Measurements from ENCODE around the gene MTA3.

DNA sequence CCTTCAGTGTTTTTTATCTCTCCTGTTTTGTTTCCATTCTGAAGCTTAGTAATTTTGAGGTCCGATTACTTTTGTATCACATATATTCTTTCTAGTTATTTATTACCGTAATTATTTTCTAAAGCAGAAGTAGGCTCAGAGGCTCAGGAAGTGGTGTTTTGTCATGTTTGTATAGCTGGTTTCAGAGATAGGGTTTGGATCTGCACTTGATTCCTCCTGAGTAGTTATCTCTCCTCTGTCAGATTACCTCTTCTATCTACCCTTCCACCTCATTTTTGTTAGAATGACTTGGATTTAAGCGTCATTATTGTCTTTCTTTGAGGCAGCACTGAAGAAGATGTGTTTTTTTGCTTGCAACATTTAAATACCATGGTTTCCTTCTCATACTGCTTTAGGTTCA, 95.4 kb downstream of the MTA3 start:
- TF ChIP-seq, protein P1, sequence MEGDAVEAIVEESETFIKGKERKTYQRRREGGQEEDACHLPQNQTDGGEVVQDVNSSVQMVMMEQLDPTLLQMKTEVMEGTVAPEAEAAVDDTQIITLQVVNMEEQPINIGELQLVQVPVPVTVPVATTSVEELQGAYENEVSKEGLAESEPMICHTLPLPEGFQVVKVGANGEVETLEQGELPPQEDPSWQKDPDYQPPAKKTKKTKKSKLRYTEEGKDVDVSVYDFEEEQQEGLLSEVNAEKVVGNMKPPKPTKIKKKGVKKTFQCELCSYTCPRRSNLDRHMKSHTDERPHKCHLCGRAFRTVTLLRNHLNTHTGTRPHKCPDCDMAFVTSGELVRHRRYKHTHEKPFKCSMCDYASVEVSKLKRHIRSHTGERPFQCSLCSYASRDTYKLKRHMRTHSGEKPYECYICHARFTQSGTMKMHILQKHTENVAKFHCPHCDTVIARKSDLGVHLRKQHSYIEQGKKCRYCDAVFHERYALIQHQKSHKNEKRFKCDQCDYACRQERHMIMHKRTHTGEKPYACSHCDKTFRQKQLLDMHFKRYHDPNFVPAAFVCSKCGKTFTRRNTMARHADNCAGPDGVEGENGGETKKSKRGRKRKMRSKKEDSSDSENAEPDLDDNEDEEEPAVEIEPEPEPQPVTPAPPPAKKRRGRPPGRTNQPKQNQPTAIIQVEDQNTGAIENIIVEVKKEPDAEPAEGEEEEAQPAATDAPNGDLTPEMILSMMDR (IDR thresholded peaks at IDR 0.05 in 8 of 11, conservative IDR thresholded peaks at IDR 0.05 in 3 of 11), result no peak
- TF ChIP-seq POLR2A (IDR thresholded peaks at IDR 0.05), result no peak
